ENCODE data around the gene CRNN. TPM values are rescaled to one million over a fixed set of nuclear protein-coding genes. Genes with fewer than 3 reads are reported as not detected.

The CRNN gene
- total RNA-seq, 1 experiment from 2014 or later = not detected

DNA sequence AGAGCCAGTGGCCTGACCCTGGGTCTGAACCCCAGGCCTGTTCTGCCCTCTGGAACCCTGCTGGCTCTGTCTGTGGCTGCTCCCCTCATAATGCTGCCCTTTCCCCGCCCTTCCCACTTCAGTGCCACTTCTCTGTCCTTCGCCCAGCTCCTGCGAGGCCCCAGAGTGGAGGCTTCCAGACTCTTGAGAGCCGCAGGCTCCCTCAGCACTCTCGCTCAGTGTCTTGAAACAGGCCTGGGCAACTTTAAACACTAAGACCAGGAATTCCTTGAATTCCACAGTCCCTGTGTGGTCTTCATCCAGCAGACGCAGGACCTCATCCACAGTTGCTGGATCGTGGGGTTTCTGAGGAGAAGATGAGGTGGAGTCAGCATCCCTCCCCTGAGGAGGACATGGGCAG lies 3.5 kb downstream of the CRNN start:
- no peak for ATAC-seq
- Mint-ChIP-seq H3K4me3 (no peak overlapping the region), H3K4me1 (no peaks in the 10 kb centered on the region), H3K36me3 (peaks cover 65% of the 10 kb centered on the region), H3K27me3 (ENCODE audit: low read depth) (peaks cover 7% of the 10 kb centered on the region), H3K9me3 (peaks cover 81% of the 10 kb centered on the region), H3K27ac (no peak overlapping the region)
- DNase-seq (ENCODE audit: low spot score) = no peak
- TF ChIP-seq, protein P1, sequence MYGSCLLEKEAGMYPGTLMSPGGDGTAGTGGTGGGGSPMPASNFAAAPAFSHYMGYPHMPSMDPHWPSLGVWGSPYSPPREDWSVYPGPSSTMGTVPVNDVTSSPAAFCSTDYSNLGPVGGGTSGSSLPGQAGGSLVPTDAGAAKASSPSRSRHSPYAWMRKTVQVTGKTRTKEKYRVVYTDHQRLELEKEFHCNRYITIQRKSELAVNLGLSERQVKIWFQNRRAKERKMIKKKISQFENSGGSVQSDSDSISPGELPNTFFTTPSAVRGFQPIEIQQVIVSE (CRISPR knock-in tag; IDR thresholded peaks at IDR 0.05; ENCODE audit: borderline replicate concordance) = no peak
- CTCF ChIA-PET = no interaction called here
- POLR2A ChIA-PET = no interaction called here

DNA sequence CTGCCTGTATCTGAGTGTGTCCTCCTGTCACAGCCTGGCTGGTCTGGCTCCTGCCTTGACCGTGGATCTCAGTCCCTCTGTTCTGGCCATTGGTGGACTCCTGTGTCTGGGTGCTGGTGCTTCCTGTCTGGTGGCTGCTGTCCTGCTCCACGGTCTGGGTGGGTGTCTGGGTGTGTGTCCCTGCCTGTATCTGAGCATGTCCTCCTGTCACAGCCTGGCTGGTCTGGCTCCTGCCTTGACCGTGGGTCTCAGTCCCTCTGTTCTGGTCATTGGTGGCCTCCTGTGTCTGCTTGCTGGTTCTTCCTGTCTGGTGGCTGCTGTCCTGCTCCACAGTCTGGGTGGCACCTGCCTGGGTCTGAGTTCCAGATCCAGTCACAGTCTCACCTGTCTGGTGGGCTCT lies 4.0 kb downstream of the CRNN start:
- ATAC-seq (no peak), DNase-seq (ENCODE audit: low spot score) (no peak)
- ChIA-PET POLR2A (no interaction called here), CTCF (no interaction called here)
- no peak overlapping the region for H3K4me3 Mint-ChIP-seq
- peaks cover 7% of the 10 kb centered on the region for H3K27me3 Mint-ChIP-seq (ENCODE audit: low read depth)
- TF ChIP-seq, protein P2, sequence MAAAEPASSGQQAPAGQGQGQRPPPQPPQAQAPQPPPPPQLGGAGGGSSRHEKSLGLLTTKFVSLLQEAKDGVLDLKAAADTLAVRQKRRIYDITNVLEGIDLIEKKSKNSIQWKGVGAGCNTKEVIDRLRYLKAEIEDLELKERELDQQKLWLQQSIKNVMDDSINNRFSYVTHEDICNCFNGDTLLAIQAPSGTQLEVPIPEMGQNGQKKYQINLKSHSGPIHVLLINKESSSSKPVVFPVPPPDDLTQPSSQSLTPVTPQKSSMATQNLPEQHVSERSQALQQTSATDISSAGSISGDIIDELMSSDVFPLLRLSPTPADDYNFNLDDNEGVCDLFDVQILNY (CRISPR knock-in tag; IDR thresholded peaks at IDR 0.05) = no peak
- TF ChIP-seq, protein P3, sequence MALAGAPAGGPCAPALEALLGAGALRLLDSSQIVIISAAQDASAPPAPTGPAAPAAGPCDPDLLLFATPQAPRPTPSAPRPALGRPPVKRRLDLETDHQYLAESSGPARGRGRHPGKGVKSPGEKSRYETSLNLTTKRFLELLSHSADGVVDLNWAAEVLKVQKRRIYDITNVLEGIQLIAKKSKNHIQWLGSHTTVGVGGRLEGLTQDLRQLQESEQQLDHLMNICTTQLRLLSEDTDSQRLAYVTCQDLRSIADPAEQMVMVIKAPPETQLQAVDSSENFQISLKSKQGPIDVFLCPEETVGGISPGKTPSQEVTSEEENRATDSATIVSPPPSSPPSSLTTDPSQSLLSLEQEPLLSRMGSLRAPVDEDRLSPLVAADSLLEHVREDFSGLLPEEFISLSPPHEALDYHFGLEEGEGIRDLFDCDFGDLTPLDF (CRISPR knock-in tag; IDR thresholded peaks at IDR 0.05) = no peak
- no peak for TF ChIP-seq NR1H2 (CRISPR knock-in tag; IDR thresholded peaks at IDR 0.05)
- TF ChIP-seq, protein P4, sequence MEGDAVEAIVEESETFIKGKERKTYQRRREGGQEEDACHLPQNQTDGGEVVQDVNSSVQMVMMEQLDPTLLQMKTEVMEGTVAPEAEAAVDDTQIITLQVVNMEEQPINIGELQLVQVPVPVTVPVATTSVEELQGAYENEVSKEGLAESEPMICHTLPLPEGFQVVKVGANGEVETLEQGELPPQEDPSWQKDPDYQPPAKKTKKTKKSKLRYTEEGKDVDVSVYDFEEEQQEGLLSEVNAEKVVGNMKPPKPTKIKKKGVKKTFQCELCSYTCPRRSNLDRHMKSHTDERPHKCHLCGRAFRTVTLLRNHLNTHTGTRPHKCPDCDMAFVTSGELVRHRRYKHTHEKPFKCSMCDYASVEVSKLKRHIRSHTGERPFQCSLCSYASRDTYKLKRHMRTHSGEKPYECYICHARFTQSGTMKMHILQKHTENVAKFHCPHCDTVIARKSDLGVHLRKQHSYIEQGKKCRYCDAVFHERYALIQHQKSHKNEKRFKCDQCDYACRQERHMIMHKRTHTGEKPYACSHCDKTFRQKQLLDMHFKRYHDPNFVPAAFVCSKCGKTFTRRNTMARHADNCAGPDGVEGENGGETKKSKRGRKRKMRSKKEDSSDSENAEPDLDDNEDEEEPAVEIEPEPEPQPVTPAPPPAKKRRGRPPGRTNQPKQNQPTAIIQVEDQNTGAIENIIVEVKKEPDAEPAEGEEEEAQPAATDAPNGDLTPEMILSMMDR (IDR thresholded peaks at IDR 0.05) = no peak
- TF ChIP-seq, protein P5, sequence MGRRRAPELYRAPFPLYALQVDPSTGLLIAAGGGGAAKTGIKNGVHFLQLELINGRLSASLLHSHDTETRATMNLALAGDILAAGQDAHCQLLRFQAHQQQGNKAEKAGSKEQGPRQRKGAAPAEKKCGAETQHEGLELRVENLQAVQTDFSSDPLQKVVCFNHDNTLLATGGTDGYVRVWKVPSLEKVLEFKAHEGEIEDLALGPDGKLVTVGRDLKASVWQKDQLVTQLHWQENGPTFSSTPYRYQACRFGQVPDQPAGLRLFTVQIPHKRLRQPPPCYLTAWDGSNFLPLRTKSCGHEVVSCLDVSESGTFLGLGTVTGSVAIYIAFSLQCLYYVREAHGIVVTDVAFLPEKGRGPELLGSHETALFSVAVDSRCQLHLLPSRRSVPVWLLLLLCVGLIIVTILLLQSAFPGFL (CRISPR knock-in tag; IDR thresholded peaks at IDR 0.05; ENCODE audit: borderline replicate concordance) = no peak
- TF ChIP-seq KAT7 (CRISPR knock-in tag; IDR thresholded peaks at IDR 0.05; ENCODE audit: borderline replicate concordance) = no peak
- no peak for TF ChIP-seq ESRRA (CRISPR knock-in tag; IDR thresholded peaks at IDR 0.05; ENCODE audit: borderline replicate concordance)
- TF ChIP-seq CREB1 (CRISPR knock-in tag; IDR thresholded peaks at IDR 0.05) = no peak
- TF ChIP-seq ZNF423 (CRISPR knock-in tag; IDR thresholded peaks at IDR 0.05) = no peak
- TF ChIP-seq MXD4 (CRISPR knock-in tag; IDR thresholded peaks at IDR 0.05; ENCODE audit: borderline replicate concordance) = no peak
- TF ChIP-seq, protein P6, sequence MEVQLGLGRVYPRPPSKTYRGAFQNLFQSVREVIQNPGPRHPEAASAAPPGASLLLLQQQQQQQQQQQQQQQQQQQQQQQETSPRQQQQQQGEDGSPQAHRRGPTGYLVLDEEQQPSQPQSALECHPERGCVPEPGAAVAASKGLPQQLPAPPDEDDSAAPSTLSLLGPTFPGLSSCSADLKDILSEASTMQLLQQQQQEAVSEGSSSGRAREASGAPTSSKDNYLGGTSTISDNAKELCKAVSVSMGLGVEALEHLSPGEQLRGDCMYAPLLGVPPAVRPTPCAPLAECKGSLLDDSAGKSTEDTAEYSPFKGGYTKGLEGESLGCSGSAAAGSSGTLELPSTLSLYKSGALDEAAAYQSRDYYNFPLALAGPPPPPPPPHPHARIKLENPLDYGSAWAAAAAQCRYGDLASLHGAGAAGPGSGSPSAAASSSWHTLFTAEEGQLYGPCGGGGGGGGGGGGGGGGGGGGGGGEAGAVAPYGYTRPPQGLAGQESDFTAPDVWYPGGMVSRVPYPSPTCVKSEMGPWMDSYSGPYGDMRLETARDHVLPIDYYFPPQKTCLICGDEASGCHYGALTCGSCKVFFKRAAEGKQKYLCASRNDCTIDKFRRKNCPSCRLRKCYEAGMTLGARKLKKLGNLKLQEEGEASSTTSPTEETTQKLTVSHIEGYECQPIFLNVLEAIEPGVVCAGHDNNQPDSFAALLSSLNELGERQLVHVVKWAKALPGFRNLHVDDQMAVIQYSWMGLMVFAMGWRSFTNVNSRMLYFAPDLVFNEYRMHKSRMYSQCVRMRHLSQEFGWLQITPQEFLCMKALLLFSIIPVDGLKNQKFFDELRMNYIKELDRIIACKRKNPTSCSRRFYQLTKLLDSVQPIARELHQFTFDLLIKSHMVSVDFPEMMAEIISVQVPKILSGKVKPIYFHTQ (CRISPR knock-in tag; IDR thresholded peaks at IDR 0.05) = no peak
- TF ChIP-seq, protein P7, sequence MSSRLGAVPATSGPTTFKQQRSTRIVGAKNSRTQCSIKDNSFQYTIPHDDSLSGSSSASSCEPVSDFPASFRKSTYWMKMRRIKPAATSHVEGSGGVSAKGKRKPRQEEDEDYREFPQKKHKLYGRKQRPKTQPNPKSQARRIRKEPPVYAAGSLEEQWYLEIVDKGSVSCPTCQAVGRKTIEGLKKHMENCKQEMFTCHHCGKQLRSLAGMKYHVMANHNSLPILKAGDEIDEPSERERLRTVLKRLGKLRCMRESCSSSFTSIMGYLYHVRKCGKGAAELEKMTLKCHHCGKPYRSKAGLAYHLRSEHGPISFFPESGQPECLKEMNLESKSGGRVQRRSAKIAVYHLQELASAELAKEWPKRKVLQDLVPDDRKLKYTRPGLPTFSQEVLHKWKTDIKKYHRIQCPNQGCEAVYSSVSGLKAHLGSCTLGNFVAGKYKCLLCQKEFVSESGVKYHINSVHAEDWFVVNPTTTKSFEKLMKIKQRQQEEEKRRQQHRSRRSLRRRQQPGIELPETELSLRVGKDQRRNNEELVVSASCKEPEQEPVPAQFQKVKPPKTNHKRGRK (CRISPR knock-in tag; IDR thresholded peaks at IDR 0.05; ENCODE audit: borderline replicate concordance) = no peak
- TF ChIP-seq, protein P8, sequence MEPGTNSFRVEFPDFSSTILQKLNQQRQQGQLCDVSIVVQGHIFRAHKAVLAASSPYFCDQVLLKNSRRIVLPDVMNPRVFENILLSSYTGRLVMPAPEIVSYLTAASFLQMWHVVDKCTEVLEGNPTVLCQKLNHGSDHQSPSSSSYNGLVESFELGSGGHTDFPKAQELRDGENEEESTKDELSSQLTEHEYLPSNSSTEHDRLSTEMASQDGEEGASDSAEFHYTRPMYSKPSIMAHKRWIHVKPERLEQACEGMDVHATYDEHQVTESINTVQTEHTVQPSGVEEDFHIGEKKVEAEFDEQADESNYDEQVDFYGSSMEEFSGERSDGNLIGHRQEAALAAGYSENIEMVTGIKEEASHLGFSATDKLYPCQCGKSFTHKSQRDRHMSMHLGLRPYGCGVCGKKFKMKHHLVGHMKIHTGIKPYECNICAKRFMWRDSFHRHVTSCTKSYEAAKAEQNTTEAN (CRISPR knock-in tag; IDR thresholded peaks at IDR 0.05) = no peak
- no peak for TF ChIP-seq TP53 (CRISPR knock-in tag; IDR thresholded peaks at IDR 0.05)
- TF ChIP-seq, protein P9, sequence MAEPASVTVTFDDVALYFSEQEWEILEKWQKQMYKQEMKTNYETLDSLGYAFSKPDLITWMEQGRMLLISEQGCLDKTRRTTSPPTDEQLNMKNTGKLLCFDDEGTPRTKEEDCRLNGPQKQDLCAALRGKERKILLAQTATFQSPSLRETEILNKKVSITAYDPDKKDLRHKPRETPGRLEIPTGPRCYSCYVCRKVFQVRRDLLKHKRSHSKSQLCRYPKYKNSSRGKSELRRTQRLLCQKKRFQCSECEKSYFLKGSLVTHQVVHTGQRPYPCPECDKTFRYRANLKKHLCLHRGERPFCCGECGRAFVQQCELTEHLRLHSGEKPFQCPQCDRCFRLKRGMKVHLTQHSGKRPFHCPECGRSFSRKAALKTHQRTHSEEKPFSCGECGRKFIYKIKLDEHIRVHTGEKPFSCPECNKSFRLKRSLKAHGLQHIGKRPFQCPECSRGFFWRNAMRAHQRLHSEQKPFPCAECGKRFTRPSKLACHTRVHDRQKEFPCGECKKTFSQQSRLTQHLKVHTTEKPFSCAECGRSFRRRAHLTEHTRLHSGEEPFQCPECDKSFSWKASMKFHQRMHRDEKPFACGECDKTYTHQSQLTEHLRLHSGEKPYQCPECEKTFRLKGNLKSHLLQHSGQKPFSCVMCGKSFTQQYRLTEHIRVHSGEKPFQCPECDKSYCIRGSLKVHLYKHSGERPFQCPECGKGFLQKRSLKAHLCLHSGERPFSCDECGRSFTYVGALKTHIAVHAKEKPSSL (CRISPR knock-in tag; conservative IDR thresholded peaks at IDR 0.05) = no peak
- TF ChIP-seq ELF4 (CRISPR knock-in tag; IDR thresholded peaks at IDR 0.05; ENCODE audit: low read depth) = no peak
- TF ChIP-seq, protein P10, sequence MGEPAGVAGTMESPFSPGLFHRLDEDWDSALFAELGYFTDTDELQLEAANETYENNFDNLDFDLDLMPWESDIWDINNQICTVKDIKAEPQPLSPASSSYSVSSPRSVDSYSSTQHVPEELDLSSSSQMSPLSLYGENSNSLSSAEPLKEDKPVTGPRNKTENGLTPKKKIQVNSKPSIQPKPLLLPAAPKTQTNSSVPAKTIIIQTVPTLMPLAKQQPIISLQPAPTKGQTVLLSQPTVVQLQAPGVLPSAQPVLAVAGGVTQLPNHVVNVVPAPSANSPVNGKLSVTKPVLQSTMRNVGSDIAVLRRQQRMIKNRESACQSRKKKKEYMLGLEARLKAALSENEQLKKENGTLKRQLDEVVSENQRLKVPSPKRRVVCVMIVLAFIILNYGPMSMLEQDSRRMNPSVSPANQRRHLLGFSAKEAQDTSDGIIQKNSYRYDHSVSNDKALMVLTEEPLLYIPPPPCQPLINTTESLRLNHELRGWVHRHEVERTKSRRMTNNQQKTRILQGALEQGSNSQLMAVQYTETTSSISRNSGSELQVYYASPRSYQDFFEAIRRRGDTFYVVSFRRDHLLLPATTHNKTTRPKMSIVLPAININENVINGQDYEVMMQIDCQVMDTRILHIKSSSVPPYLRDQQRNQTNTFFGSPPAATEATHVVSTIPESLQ (CRISPR knock-in tag; IDR thresholded peaks at IDR 0.05) = no peak
- H3K9me3 Mint-ChIP-seq = peaks cover 79% of the 10 kb centered on the region
- no peaks in the 10 kb centered on the region for H3K4me1 Mint-ChIP-seq
- H3K27ac Mint-ChIP-seq = no peak overlapping the region
- H3K36me3 Mint-ChIP-seq = peaks cover 60% of the 10 kb centered on the region
